SK-N-SH (cell line): ENCODE measurements around the gene MACROD2. TPM values are rescaled to one million over a fixed set of nuclear protein-coding genes. Genes with fewer than 3 reads are reported as not detected.

Experiments
- CTCF ChIA-PET: fragments of 300-600, 350-600 bp; formaldehyde crosslinking; extraction: SDS; loops from one replicate; lab custom pipeline; 2021; lab: Yijun Ruan, JAX
- POLR2A ChIA-PET: fragments of 350-600 bp; sonication (Branson Sonifier 250); formaldehyde crosslinking; extraction: SDS; loops from one replicate; lab custom pipeline; 2020; ENCODE audit warnings: antibody characterized with exemption, inconsistent platforms; lab: Yijun Ruan, JAX
- DNase-seq: peaks from one replicate; pipeline ENCODE4 v3.0.0; 2012
- H2AFZ ChIP-seq: fragments of 200-600 bp; sonication (generic); 2 replicates; pipeline ENCODE4 v1.8.1; 2016; ENCODE audit warnings: antibody characterized with exemption, mild to moderate bottlenecking, low read depth
- H3F3A ChIP-seq: fragments of 200-600 bp; sonication (generic); replicated peaks from 2 replicates; pipeline ENCODE3; 2016; ENCODE audit warnings: antibody characterized with exemption, mild to moderate bottlenecking; ENCODE audit not compliant: insufficient read depth
- H3K27ac ChIP-seq, 2 experiments: fragments of 200-500 bp in 1 of 2; fragments of 200-600 bp in 1 of 2; sonication (Bioruptor generic) in 1 of 2; sonication (generic), shearing (Covaris generic) in 1 of 2; 2 replicates each; pipeline versions ENCODE4 v1.5.1 to v1.6.1; 2014 to 2016; ENCODE audit warnings: low read depth in 2 of 2, inconsistent platforms in 1 of 2, low read length in 1 of 2, mild to moderate bottlenecking in 1 of 2, mixed read lengths in 1 of 2
- H3K27me3 ChIP-seq: fragments of 200-600 bp; sonication (generic), shearing (Covaris generic); 2 replicates; pipeline ENCODE4 v1.6.1; 2016; ENCODE audit warnings: mixed run types; ENCODE audit not compliant: insufficient read depth
- H3K36me3 ChIP-seq, 2 experiments: fragments of 200-500 bp in 1 of 2; fragments of 200-600 bp in 1 of 2; sonication (Bioruptor generic) in 1 of 2; sonication (generic) in 1 of 2; replicated peaks in 1 of 2; 2 replicates each; pipeline versions ENCODE3 to v1.5.1; 2014 to 2016; ENCODE audit warnings: low read length in 1 of 2, mild to moderate bottlenecking in 1 of 2; ENCODE audit not compliant: insufficient read depth in 2 of 2, control insufficient read depth in 1 of 2
- H3K4me1 ChIP-seq, 2 experiments: fragments of 200-500 bp in 1 of 2; fragments of 200-600 bp in 1 of 2; sonication (Bioruptor generic) in 1 of 2; sonication (generic), shearing (Covaris generic) in 1 of 2; 2 replicates each; pipeline versions ENCODE4 v1.5.1 to v1.6.1; 2014 to 2016; ENCODE audit warnings: low read depth in 1 of 2, low read length in 1 of 2, mixed run types in 1 of 2; ENCODE audit not compliant: insufficient read depth in 2 of 2, control insufficient read depth in 1 of 2
- H3K4me2 ChIP-seq: fragments of 200-600 bp; sonication (generic), shearing (Covaris generic); 2 replicates; pipeline ENCODE4 v1.6.1; 2017; ENCODE audit warnings: mixed run types
- H3K4me3 ChIP-seq, 2 experiments: fragments of 200-500 bp in 1 of 2; fragments of 200-600 bp in 1 of 2; sonication (Bioruptor generic) in 1 of 2; sonication (generic), shearing (Covaris generic) in 1 of 2; 2 replicates each; pipeline versions ENCODE4 v1.5.1 to v1.8.1; 2014 to 2016; ENCODE audit warnings: low read depth in 2 of 2, inconsistent platforms in 1 of 2, low read length in 1 of 2, mild to moderate bottlenecking in 1 of 2, mixed read lengths in 1 of 2, moderate library complexity in 1 of 2
- H3K79me2 ChIP-seq: fragments of 200-600 bp; sonication (generic); 2 replicates; pipeline ENCODE4 v1.8.1; 2017; ENCODE audit warnings: mild to moderate bottlenecking; ENCODE audit not compliant: insufficient read depth
- H3K9ac ChIP-seq: fragments of 200-600 bp; sonication (generic); 2 replicates; pipeline ENCODE4 v1.6.1; 2017; ENCODE audit warnings: mixed run types
- H3K9me2 ChIP-seq: fragments of 200-600 bp; sonication (generic); 2 replicates; pipeline ENCODE4 v1.6.1; 2017; ENCODE audit warnings: mixed run types
- H3K9me3 ChIP-seq: fragments of 200-600 bp; sonication (generic); 2 replicates; pipeline ENCODE4 v1.6.1; 2017; ENCODE audit warnings: mixed run types, mild to moderate bottlenecking, moderate library complexity
- H4K20me1 ChIP-seq: fragments of 200-600 bp; sonication (generic); 2 replicates; pipeline ENCODE4 v1.6.1; 2017; ENCODE audit warnings: mild to moderate bottlenecking, mixed run types; ENCODE audit not compliant: insufficient read depth
- ELF1 ChIP-seq: IDR thresholded peaks from 2 replicates; pipeline ENCODE4 v1.4.0; 2012
- EP300 ChIP-seq, 2 experiments: IDR thresholded peaks; 2 replicates each; pipeline versions ENCODE4 v1.4.0 to v1.6.1; 2012; ENCODE audit warnings: borderline replicate concordance in 1 of 2, low read depth in 1 of 2, low read length in 1 of 2
- EZH2phosphoT487 ChIP-seq: fragments of 200-600 bp; sonication (generic); IDR thresholded peaks from 2 replicates; pipeline ENCODE4 v1.6.1; 2017; ENCODE audit warnings: low read depth, mixed run types, mild to moderate bottlenecking, antibody characterized with exemption, moderate library complexity, borderline replicate concordance
- FOSL2 ChIP-seq: IDR thresholded peaks from 2 replicates; pipeline ENCODE4 v1.4.0; 2012; ENCODE audit warnings: low read depth, mild to moderate bottlenecking, moderate library complexity, borderline replicate concordance
- GATA2 ChIP-seq: sonication (generic); formaldehyde crosslinking; IDR thresholded peaks from 2 replicates; pipeline ENCODE4 v1.5.0; 2020; ENCODE audit warnings: mild to moderate bottlenecking, missing genetic modification reagents
- IRF3 ChIP-seq: fragments of 150-350 bp; IDR thresholded peaks from 2 replicates; pipeline ENCODE4 v1.6.1; 2016; ENCODE audit warnings: mild to moderate bottlenecking, low read depth, low read length
- JUND ChIP-seq: IDR thresholded peaks from 2 replicates; pipeline ENCODE4 v1.4.0; 2012
- MAX ChIP-seq: IDR thresholded peaks from 2 replicates; pipeline ENCODE4 v1.4.0; 2012; ENCODE audit warnings: low read depth
- MXI1 ChIP-seq: IDR thresholded peaks from 2 replicates; pipeline ENCODE4 v1.6.1; 2012; ENCODE audit warnings: mild to moderate bottlenecking, low read depth, low read length, improper control_type of control experiment
- RAD21 ChIP-seq: IDR thresholded peaks from 2 replicates; pipeline ENCODE4 v1.6.1; 2012; ENCODE audit warnings: mild to moderate bottlenecking, low read length
- RFX5 ChIP-seq: IDR thresholded peaks from 2 replicates; pipeline ENCODE4 v1.6.1; 2012; ENCODE audit warnings: mild to moderate bottlenecking, improper control_type of control experiment, low read length
- TAF1 ChIP-seq: IDR thresholded peaks from 2 replicates; pipeline ENCODE4 v1.6.1; 2012; ENCODE audit warnings: low read depth, mild to moderate bottlenecking, low read length, moderate library complexity, borderline replicate concordance
- TEAD4 ChIP-seq: IDR thresholded peaks from 2 replicates; pipeline ENCODE4 v1.4.0; 2012; ENCODE audit warnings: mild to moderate bottlenecking, borderline replicate concordance; ENCODE audit not compliant: insufficient read depth
- YY1 ChIP-seq: IDR thresholded peaks from 2 replicates; pipeline ENCODE4 v1.4.0; 2012; ENCODE audit warnings: low read depth, mild to moderate bottlenecking
- WGBS: methylation state at CpG from one replicate; pipeline ENCODE4 v1.1.6; 2017; ENCODE audit warnings: low lambda C conversion rate; 5-methylcytosine and 5-hydroxymethylcytosine counted together
- polyA plus RNA-seq, 3 experiments: library from polyadenylated mRNA; depleted of rRNA; stranded (reverse); fragments of >200 nt; gene quantifications; 2 replicates each; pipeline ENCODE4 v1.2.3, GENCODE V29; 2012
- TF ChIP-seq, protein P1 (sequence below): IDR thresholded peaks from 2 replicates; pipeline ENCODE4 v1.4.0; 2012; ENCODE audit warnings: low read depth, borderline replicate concordance

The MACROD2 gene
- polyA plus RNA-seq, 1 of the 3 experiments (the other 2 are of a cell fraction), result 0.33 TPM

GRCh38 chr20:15240801-15241200 lies 1245.5 kb downstream of the MACROD2 start:
- Histone ChIP-seq H3K9me3 (no peaks in the 10 kb centered on the region), H3F3A (no peaks in the 10 kb centered on the region), H4K20me1 (no peaks in the 10 kb centered on the region), H3K9me2 (no peaks in the 10 kb centered on the region), H3K4me2 (no peak overlapping the region), H3K4me1 (no peaks in the 10 kb centered on the region; a peak in 1 of 4 replicates), H3K27me3 (no peaks in the 10 kb centered on the region), H3K27ac (no peak overlapping the region), H3K79me2 (no peaks in the 10 kb centered on the region), H3K4me3 (no peak overlapping the region), H3K9ac (no peak overlapping the region), H2AFZ (no peak overlapping the region), H3K36me3 (no peaks in the 10 kb centered on the region)
- WGBS, result 92% methylated on average over 1 of the region's 1 CpG
- DNase-seq, result no peak
- POLR2A ChIA-PET, result no interaction called here
- CTCF ChIA-PET, result interaction anchor here (0.5 to 0.6 kb wide), 2 partner anchors 910 to 1331 kb away, joined by 3 read pairs; no protein-coding TSS in a partner anchor
- TF ChIP-seq MXI1 (no peak), TEAD4 (no peak), EP300 (IDR thresholded peaks at IDR 0.05; ENCODE audit: borderline replicate concordance in 1 of 2, low read depth in 1 of 2, low read length in 1 of 2) (no peak), GATA2 (CRISPR knock-in tag) (no peak), IRF3 (no peak)
- TF ChIP-seq, protein P1, sequence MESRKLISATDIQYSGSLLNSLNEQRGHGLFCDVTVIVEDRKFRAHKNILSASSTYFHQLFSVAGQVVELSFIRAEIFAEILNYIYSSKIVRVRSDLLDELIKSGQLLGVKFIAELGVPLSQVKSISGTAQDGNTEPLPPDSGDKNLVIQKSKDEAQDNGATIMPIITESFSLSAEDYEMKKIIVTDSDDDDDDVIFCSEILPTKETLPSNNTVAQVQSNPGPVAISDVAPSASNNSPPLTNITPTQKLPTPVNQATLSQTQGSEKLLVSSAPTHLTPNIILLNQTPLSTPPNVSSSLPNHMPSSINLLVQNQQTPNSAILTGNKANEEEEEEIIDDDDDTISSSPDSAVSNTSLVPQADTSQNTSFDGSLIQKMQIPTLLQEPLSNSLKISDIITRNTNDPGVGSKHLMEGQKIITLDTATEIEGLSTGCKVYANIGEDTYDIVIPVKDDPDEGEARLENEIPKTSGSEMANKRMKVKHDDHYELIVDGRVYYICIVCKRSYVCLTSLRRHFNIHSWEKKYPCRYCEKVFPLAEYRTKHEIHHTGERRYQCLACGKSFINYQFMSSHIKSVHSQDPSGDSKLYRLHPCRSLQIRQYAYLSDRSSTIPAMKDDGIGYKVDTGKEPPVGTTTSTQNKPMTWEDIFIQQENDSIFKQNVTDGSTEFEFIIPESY, result no peak

GRCh38 chr20:15241681-15242080 lies 1246.4 kb downstream of the MACROD2 start:
- Histone ChIP-seq H3K4me1 (no peaks in the 10 kb centered on the region; a peak in 1 of 4 replicates), H3K4me3 (no peak overlapping the region), H3F3A (no peaks in the 10 kb centered on the region), H3K36me3 (no peaks in the 10 kb centered on the region), H4K20me1 (no peaks in the 10 kb centered on the region), H3K9me2 (no peaks in the 10 kb centered on the region), H2AFZ (no peak overlapping the region), H3K79me2 (no peaks in the 10 kb centered on the region), H3K27me3 (no peaks in the 10 kb centered on the region), H3K27ac (no peak overlapping the region), H3K9ac (no peak overlapping the region), H3K4me2 (no peak overlapping the region), H3K9me3 (no peaks in the 10 kb centered on the region)
- CTCF ChIA-PET, result interaction anchor here (0.6 kb wide), 1 partner anchor 1362 kb away, joined by 3 read pairs; no protein-coding TSS in a partner anchor
- no peak for DNase-seq
- TF ChIP-seq FOSL2 (no peak), JUND (no peak), TAF1 (no peak), RFX5 (no peak), MAX (no peak), ELF1 (no peak), RAD21 (no peak), YY1 (no peak), EZH2phosphoT487 (no peak)
- TF ChIP-seq, protein P1, result no peak
- TF ChIP-seq, all 33 proteins: peak for 0
- POLR2A ChIA-PET, result no interaction called here
